LHCN-M2 (cell line): Measurements from ENCODE around the gene IFI27L1. TPM values are rescaled to one million over a fixed set of nuclear protein-coding genes. Genes with fewer than 3 reads are reported as not detected.

Experiments
- DNase-seq: peaks from one replicate; pipeline ENCODE4 v3.0.0-alpha.2; 2012; ENCODE audit warnings: low read depth
- total RNA-seq: library from RNA; depleted of rRNA; stranded (reverse); fragments of >200 nt; gene quantifications from 2 replicates; pipeline ENCODE4 v1.2.3, GENCODE V29; 2014

The IFI27L1 gene
- total RNA-seq, 1 experiment from 2014 or later, result 31.2 TPM

DNA sequence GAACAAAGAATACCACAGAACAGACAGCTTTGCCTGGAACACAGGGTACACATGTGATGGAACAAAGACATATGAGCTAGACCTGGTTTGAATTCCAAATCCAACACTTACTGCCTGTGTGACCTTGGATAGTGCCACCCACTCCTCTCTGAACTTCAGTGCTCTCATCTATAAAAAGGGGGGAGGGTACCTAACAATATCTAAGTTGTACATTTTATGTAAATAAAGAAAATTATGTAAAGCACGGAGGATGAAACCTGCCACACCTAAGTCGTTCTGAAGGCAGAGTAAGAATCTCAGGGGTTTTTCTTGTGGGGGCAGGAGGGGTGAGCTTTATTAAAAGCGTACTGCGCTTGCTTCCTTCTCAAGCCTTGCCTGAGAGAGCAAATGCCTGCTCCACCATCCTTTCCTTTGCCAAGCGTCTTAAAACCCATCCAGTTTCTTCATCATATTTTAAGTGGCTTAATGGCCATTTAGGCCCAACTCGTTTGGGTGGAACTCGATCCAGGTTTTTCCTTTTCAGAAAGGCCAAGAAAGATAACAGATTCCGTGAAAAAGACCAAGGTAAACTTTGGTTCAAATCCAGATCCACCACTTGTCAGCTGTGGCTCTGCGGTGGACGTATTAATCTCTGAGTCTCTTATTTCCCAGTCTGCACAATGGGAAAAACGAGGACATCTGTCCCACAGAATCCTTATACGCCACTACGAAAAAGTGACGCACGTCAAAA, 1.1 kb upstream of the IFI27L1 start:
- DNase-seq, result peak; percentile 64

DNA sequence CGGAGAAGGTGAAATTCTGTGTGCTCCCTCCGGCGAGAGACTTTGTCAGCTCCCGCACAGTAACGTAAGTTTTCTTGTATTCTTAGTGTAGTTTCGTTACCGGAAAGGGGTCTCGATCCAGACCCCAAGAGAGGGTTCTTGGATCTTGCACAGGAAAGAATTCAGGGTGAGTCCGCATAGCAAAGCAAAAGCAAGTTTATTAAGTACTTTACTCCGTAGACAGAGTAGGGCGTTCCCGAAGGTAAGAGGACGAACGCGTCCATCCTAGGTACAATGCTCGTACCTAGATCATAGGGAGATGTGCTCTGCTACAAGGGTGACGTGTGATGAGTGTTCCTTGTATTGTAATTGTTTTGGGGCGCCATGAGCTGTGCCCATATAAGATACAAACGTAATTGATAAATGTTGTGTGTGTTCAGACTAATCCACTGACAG, 293 bp downstream of the IFI27L1 start:
- DNase-seq, result peak; percentile 8

DNA sequence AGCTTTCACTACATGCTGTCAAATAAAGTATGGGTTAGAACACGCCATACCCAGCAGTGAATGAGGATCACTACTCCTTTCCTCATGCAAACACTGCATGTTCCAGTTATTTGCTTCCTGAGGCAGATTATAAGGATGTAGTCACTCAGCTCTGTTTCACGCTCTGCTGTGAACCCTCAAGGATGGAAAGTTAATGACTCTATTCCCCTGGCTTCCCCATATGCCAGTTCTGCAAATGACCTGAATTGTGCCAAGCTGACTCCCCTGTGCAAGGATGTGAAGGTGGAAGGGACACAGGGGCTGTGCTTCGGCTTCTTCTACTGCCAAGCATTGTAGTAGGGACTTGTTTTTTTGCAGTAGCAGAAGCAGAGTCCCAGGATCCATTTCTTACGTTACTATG, 6.8 kb downstream of the IFI27L1 start:
- no peak for DNase-seq

GRCh38 chr14:94088516-94088915, 7.4 kb downstream of the IFI27L1 start:
- DNase-seq, result peak; percentile 16

- no peak for DNase-seq
Measured at GRCh38 chr14:94089479-94089878, 8.4 kb downstream of the IFI27L1 start.

DNA sequence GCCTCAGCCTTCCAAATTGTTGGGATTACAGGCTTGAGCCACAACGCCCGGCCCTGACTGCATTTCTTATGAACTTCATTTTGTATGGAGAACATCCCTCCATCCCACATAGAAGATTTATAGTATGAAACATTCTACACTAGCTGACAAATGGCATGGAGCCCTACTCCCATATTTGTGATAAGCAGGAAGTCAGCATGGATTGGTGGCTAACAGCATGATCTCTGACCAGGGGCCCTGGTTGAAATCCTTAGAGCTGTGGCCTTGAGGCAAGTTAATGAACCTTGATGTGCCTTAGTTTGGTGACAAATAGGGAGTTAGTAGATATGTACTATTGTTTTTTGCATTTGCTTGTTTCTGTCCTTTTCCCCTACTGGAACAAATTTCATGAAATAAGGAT, 12.3 kb downstream of the IFI27L1 start:
- no peak for DNase-seq

DNA sequence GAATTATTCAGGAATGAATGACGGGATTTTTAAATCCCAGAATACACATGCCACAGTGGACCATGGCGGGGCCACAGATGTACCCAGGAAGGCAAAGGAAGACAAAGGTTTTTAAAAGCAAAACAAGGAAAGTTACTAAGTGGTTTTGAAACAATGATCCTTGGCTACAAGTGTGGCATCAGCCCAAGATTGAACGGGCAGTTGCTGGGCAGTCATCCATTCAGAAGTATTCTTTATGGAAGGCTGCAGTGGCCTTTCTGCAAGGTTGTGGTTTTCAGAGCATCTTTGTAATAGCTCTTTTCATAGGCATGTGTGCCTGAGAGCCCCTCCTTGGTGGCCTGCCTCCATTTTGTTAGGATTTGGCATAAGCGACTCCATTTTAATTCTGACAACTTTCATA, 16.0 kb downstream of the IFI27L1 start:
- DNase-seq, result no peak

DNA sequence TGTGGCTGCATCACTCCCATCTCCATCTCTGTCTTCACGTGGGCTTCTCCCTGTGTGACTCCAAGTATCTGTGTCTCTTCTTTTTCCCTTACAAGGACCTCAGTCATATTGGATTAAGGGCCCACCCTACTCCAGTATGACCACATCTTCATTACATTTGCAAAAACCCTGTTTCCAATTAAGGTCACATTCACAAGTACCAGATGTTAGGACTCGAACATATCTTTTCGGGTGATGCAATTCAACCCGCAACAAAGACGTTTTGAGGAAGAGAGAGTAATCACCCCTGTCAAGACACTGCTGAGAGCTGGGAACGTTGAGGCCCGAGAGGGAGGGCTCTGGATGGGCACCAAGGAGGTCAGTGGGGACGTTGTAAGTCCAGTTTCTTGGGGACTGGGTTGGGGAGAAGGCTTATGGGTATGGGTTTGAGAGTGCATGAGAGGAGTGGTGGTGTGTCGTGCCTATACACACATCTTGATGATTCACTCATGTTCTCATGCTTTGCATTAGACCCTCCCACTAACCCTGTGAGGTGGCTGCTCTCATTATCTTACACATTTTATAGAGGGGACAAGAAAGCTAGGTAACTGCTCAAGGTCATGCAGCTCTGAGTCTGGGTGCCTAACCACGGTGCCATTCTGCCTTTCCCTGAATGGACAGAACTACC, 17.3 kb downstream of the IFI27L1 start:
- DNase-seq, result no peak

GRCh38 chr14:94099006-94099405, 17.9 kb downstream of the IFI27L1 start:
- no peak for DNase-seq

DNA sequence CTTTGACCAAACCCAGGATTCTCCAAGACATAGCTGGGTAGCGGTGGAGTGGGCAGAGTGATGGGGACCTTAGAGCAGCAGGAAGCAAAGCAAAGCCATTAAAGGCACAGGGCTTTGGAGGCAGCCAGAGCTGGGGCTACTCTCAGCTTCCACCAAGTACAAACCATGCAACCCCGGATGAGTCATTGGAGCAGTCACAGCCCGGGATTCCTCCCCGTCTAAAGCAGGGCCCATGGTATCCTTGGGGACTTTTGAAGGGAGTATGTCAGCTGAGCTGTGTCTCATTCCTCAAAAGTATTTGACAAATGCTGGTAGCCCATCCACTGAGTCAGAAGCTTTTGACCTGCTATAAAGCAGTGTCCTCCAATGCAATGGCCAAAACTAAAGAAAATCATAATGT, 19.7 kb downstream of the IFI27L1 start:
- DNase-seq, result peak; percentile 88

- no peak for DNase-seq
Measured at GRCh38 chr14:94101748-94102147, 20.6 kb downstream of the IFI27L1 start.

GRCh38 chr14:94102768-94103482, 21.8 kb downstream of the IFI27L1 start:
- no peak for DNase-seq

GRCh38 chr14:94103554-94104150, 22.5 kb downstream of the IFI27L1 start:
- no peak for DNase-seq

- no peak for DNase-seq
Measured at GRCh38 chr14:94104731-94105130, 23.6 kb downstream of the IFI27L1 start.

GRCh38 chr14:94109915-94110250, 28.8 kb downstream of the IFI27L1 start:
- DNase-seq, result no peak

DNA sequence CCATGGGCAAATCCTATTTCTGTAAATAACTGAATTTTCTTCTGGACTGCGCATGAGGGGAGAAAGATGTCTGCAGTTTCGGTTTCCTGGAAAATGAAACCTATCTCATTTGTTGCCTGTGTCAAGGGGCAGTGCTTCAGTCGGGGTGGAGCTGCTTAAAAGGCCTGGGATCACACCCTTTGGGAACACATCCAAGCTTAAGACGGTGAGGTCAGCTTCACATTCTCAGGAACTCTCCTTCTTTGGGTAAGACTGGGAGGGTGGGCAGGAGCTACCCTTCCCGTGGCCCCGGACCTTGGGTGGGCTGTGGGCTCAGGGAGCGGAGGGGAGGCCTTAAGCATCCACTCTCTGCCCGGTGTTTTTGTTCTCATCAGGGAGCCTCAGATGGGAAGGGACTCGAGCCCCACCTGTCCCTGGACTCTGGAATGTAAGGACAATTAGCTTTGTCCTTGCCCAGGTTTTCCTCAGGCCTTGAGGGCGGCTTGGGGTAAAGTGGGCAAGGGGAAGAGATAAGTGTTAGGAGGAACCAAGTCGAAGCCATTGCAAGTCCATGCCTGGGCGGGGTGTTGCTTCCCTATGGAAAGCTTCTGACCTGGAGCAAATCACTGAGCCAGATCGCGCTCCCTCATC, 29.6 kb downstream of the IFI27L1 start, which contains the start of gene IFI27:
Gene IFI27, plus strand, starts transcription at position 185 of the 630 bp plus-strand sequence.
- peak; percentile 18 for DNase-seq

GRCh38 chr14:94111276-94112095, 30.4 kb downstream of the IFI27L1 start:
- no peak for DNase-seq

DNA sequence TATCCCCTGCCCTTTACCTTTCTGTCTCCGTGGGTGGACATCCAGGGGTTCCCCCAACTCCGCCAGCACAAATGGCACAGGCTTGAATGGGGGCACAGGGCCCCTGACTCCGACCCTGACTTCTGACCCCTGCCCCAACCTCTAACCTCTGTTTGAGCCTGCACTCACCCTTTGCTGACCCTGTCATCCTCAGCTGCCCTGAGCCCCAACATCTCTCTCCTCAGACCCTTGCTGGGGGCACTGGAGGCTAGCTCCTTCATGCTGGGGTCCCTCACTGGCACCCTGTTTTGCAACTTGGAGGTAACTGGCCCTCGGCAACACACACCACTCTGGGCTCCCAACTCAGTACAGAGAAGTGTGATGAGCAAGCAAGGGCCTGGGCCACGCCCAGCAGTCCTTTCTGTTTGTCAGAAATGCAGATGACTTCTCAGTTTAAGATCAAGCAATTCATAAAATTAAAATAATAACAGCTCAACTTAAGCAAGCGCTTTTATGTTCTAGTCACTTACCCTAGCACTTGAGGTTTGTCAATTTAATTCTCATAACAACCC, 31.5 kb downstream of the IFI27L1 start:
- DNase-seq, result no peak

DNA sequence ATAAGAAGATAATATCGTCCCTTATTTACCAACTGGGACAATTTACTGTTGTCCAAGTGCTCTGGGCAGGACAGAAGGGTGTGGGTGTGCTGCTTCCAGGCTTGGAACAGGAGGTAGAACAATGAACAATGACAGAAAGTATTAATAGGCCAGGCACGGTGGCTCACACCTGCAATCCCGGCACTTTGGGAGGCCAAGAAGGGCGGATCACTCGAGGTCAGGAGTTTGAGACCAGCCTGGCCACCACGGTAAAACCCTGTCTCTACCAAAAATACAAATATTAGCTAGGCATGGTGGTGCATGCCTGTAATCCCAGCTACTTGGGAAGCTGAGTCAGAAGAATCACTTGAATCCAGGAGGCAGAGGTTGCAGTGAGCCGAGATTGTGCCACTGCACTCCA, 32.0 kb downstream of the IFI27L1 start:
- DNase-seq, result no peak

- DNase-seq, result no peak
Measured at GRCh38 chr14:94113490-94113889, 32.4 kb downstream of the IFI27L1 start.
